ENCODE measurements around the gene PRSS21.

DNA sequence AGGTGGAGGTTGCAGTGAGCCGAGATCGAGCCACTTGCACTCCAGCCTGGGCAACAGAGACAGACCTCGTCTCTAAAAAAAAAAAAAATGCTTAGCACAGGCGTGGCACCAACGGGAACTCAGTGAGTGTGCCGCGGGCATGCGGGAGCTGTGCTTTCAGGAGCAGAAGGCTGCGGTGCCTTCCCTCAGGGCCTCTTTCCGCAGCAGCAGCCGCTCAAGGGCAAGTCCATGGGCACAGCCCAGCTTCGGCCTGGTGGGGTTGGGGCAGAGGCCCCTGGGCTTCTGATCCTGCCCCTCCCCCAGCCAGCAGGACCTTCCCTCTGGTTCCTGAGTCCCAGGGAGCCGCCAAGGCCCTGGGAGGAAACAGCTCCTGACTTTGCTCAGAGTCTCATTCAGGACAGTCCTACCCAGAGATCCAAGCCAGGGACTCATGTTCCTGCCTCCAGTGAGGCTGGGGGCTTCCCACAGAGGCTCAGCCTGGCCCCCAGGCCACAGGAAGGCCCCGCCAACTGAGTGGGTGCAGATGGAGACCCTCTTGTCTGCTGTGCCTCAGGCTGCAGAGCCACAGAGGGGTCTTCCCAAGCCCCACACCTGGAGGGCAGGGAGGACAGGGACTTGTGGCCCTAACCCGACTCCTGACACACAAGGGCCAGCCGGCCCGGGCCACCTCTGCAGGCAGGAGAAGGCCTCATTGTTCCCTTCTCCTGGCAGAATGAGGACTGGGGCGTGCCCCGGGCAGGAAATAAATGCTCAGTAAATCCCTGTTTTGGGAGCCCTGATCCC lies 9.7 kb downstream of the PRSS21 start:
- no peak for TF ChIP-seq EZH2 (IDR thresholded peaks at IDR 0.05)
- TF ChIP-seq POLR2AphosphoS5 (IDR thresholded peaks at IDR 0.05; ENCODE audit: borderline replicate concordance, low read depth, low read length), result no peak
- TF ChIP-seq FOXP2 (optimal IDR thresholded peaks at IDR 0.05; ENCODE audit: control extremely low read depth, extremely low read length, insufficient read depth), result no peak
